Cardiac muscle cell (in vitro differentiated cells and primary cell): ENCODE results near the gene SGPL1. TPM values are rescaled to one million over a fixed set of nuclear protein-coding genes. Genes with fewer than 3 reads are reported as not detected.

Source experiments
- DNase-seq, 2 donors: peaks; one replicate each; pipeline versions ENCODE4 v3.0.0 to v3.0.0-alpha.2; 2010 to 2017; ENCODE audit warnings: low read depth in 1 of 2, low spot score in 1 of 2
- H3K27ac ChIP-seq: fragments of 200-600 bp; sonication (generic); 2 replicates; pipeline ENCODE4 v1.5.1; 2016
- H3K27me3 ChIP-seq: fragments of 200-600 bp; sonication (generic); 2 replicates; pipeline ENCODE4 v1.6.0; 2016; ENCODE audit warnings: control low read depth
- H3K36me3 ChIP-seq: fragments of 200-600 bp; sonication (generic); 2 replicates; pipeline ENCODE4 v1.5.1; 2016; ENCODE audit warnings: control low read depth
- H3K4me1 ChIP-seq: fragments of 200-600 bp; sonication (generic); 2 replicates; pipeline ENCODE4 v1.8.1; 2017; ENCODE audit warnings: low read depth, mild to moderate bottlenecking, mixed run types
- H3K4me3 ChIP-seq: fragments of 200-600 bp; sonication (generic); 2 replicates; pipeline ENCODE4 v1.5.1; 2016; ENCODE audit warnings: mild to moderate bottlenecking
- H3K9me3 ChIP-seq: fragments of 200-600 bp; sonication (generic); 2 replicates; pipeline ENCODE4 v1.5.1; 2017; ENCODE audit warnings: low read depth, mild to moderate bottlenecking, control low read depth
- CTCF ChIP-seq: IDR thresholded peaks from 2 replicates; pipeline ENCODE4 v1.5.1; 2012; ENCODE audit warnings: low read depth, mild to moderate bottlenecking, low read length
- polyA plus RNA-seq: library from polyadenylated mRNA; unstranded; fragments of >200 nt; fragmentation: Nextera tagmentation; extraction: Ambion mirVana; gene quantifications from 2 replicates; pipeline ENCODE4 v1.2.1, GENCODE V29; 2016
- total RNA-seq: library from RNA; depleted of rRNA; stranded (reverse); fragments of >200 nt; gene quantifications from 2 replicates; pipeline ENCODE4 v1.2.3, GENCODE V29; 2016

The SGPL1 gene
- total and polyA plus RNA-seq, 2 experiments from 2014 or later = 32.3 to 51.9 TPM

DNA sequence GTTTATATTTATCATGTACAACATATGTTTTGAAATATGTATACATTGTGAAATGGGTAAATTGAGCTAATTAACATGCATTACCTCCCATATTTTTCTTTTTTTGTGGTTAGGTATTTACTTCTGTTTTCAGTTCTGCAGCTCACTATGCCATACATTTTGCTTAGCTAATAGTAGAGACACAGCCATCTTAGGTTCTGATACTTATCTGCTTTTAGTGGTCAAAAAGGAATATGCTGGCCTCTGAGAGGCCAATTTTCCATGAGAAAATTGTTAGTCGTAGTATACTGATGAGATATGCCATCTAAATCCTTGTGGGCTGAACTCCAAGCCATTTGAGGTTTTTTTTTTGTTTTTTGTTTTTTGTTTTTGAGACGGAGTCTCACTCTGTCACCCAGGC lies 31.0 kb downstream of the SGPL1 start:
- H3K4me1 ChIP-seq = peaks cover 69% of the 10 kb centered on the region
- H3K27me3 ChIP-seq = no peaks in the 10 kb centered on the region
- peak in 1 of 2 donors; percentile 34 for DNase-seq
- TF ChIP-seq CTCF = no peak
- H3K4me3 ChIP-seq = no peak overlapping the region
- H3K36me3 ChIP-seq = peaks cover 6% of the 10 kb centered on the region
- peak overlapping the region; percentile 91 for H3K27ac ChIP-seq
- H3K9me3 ChIP-seq = no peaks in the 10 kb centered on the region

- no peak for TF ChIP-seq CTCF
- H3K9me3 ChIP-seq = no peaks in the 10 kb centered on the region
- H3K4me3 ChIP-seq = no peak overlapping the region
- DNase-seq = peak in 1 of 2 donors; percentile 39
- H3K4me1 ChIP-seq = peaks cover 77% of the 10 kb centered on the region
- H3K27ac ChIP-seq = peak overlapping the region; percentile 91
- no peaks in the 10 kb centered on the region for H3K27me3 ChIP-seq
- peaks cover 6% of the 10 kb centered on the region for H3K36me3 ChIP-seq
Observed at GRCh38 chr10:70847659-70848360, 32.1 kb downstream of the SGPL1 start.

- Histone ChIP-seq H3K4me1 (peaks cover 67% of the 10 kb centered on the region), H3K36me3 (peaks cover 10% of the 10 kb centered on the region), H3K27me3 (no peaks in the 10 kb centered on the region), H3K4me3 (no peak overlapping the region), H3K27ac (peak overlapping the region; percentile 22), H3K9me3 (no peaks in the 10 kb centered on the region)
- TF ChIP-seq CTCF = no peak
- DNase-seq = peak in 1 of 2 donors; percentile 90
Observed at GRCh38 chr10:70849582-70850016, 33.9 kb downstream of the SGPL1 start.

DNA sequence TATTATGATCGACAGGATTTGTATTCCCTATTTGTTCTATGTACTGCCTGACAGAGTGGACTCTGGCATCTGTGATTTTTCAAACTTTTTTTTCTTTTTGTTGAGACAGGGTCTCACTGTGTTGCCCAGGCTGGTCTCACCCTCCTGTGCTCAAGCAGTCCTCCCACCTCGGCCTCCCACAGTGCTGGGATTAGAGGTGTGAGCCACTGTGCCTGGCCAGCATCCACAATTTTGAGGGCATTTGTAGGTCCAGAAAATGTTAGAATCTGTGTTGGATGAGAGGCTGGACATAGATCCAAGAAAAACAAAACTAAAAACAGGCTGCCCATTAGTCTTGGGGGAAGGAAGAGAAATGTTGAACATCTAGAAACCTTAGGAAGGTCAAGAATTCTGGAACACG lies 34.3 kb downstream of the SGPL1 start:
- peak in 1 of 2 donors; percentile 43 for DNase-seq
- Histone ChIP-seq H3K4me3 (no peak overlapping the region), H3K27ac (peak overlapping the region; percentile 22), H3K9me3 (no peaks in the 10 kb centered on the region), H3K4me1 (peaks cover 64% of the 10 kb centered on the region), H3K27me3 (no peaks in the 10 kb centered on the region), H3K36me3 (peaks cover 15% of the 10 kb centered on the region)
- TF ChIP-seq CTCF = no peak

GRCh38 chr10:70851597-70852475 lies 36.1 kb downstream of the SGPL1 start:
- no peak for TF ChIP-seq CTCF
- Histone ChIP-seq H3K4me3 (no peak overlapping the region), H3K27me3 (no peaks in the 10 kb centered on the region), H3K9me3 (no peaks in the 10 kb centered on the region), H3K36me3 (peaks cover 21% of the 10 kb centered on the region), H3K4me1 (peaks cover 54% of the 10 kb centered on the region), H3K27ac (peak overlapping the region; percentile 83)
- no peak for DNase-seq
